Ishikawa (cell line): Measurements from ENCODE around the gene ABCB9.

Experiments used
- CEBPB ChIP-seq: IDR thresholded peaks from 2 replicates; pipeline ENCODE4 v1.6.1; 2012
- CREB1 ChIP-seq: IDR thresholded peaks from 2 replicates; pipeline ENCODE4 v1.6.1; 2012; ENCODE audit warnings: low read depth
- EGR1 ChIP-seq: IDR thresholded peaks from 2 replicates; pipeline ENCODE4 v1.6.1; 2012
- EP300 ChIP-seq: IDR thresholded peaks from 2 replicates; pipeline ENCODE4 v1.6.1; 2012; ENCODE audit warnings: borderline replicate concordance
- FOXM1 ChIP-seq: IDR thresholded peaks from 2 replicates; pipeline ENCODE4 v1.6.1; 2012; ENCODE audit warnings: low read depth, borderline replicate concordance
- MAX ChIP-seq: IDR thresholded peaks from 2 replicates; pipeline ENCODE4 v1.6.1; 2012
- NFIC ChIP-seq: IDR thresholded peaks from 2 replicates; pipeline ENCODE4 v1.6.1; 2012
- RAD21 ChIP-seq: IDR thresholded peaks from 2 replicates; pipeline ENCODE4 v1.6.1; 2012; ENCODE audit warnings: low read depth
- REST ChIP-seq: IDR thresholded peaks from 2 replicates; pipeline ENCODE4 v1.6.1; 2012; ENCODE audit warnings: low read depth, mild to moderate bottlenecking
- TAF1 ChIP-seq: IDR thresholded peaks from 2 replicates; pipeline ENCODE4 v1.6.1; 2012; ENCODE audit warnings: low read depth, mild to moderate bottlenecking
- TCF12 ChIP-seq: IDR thresholded peaks from 2 replicates; pipeline ENCODE4 v1.6.1; 2012; ENCODE audit warnings: low read depth
- TEAD4 ChIP-seq: IDR thresholded peaks from 2 replicates; pipeline ENCODE4 v1.6.1; 2012
- USF1 ChIP-seq: IDR thresholded peaks from 2 replicates; pipeline ENCODE4 v1.6.1; 2012
- YY1 ChIP-seq: IDR thresholded peaks from 2 replicates; pipeline ENCODE4 v1.6.1; 2012; ENCODE audit warnings: low read depth
- ZBTB7A ChIP-seq: IDR thresholded peaks from 2 replicates; pipeline ENCODE4 v1.6.1; 2012; ENCODE audit warnings: low read depth

The ABCB9 gene

GRCh38 chr12:122960193-122960569 lies 6.1 kb downstream of the ABCB9 start:
- TF ChIP-seq USF1, result no peak

- TF ChIP-seq EP300, result no peak
- no peak for TF ChIP-seq CEBPB
- TF ChIP-seq USF1, result no peak
- TF ChIP-seq FOXM1, result no peak
- TF ChIP-seq YY1, result no peak
- TF ChIP-seq TEAD4, result no peak
- TF ChIP-seq MAX, result no peak
- TF ChIP-seq CREB1, result no peak
- no peak for TF ChIP-seq TAF1
Measured at GRCh38 chr12:122959566-122960192, 6.6 kb downstream of the ABCB9 start.

GRCh38 chr12:122958198-122958888 lies 7.9 kb downstream of the ABCB9 start:
- TF ChIP-seq EGR1, result no peak
- no peak for TF ChIP-seq USF1
- no peak for TF ChIP-seq ZBTB7A
- TF ChIP-seq CREB1, result no peak
- no peak for TF ChIP-seq REST
- no peak for TF ChIP-seq TAF1
- no peak for TF ChIP-seq CEBPB
- no peak for TF ChIP-seq TEAD4
- TF ChIP-seq YY1, result no peak
- TF ChIP-seq TCF12, result no peak
- TF ChIP-seq FOXM1, result no peak
- TF ChIP-seq EP300, result no peak
- TF ChIP-seq NFIC, result no peak
- TF ChIP-seq RAD21, result no peak
- TF ChIP-seq MAX, result no peak

- TF ChIP-seq EGR1 (no peak), REST (peak; percentile 82), TAF1 (no peak), MAX (no peak), NFIC (no peak), RAD21 (no peak)
Measured at GRCh38 chr12:122956035-122956434, 10.2 kb downstream of the ABCB9 start.

- TF ChIP-seq CEBPB (no peak), RAD21 (no peak), YY1 (no peak), EGR1 (no peak), REST (no peak), EP300 (no peak), TEAD4 (no peak), CREB1 (no peak), ZBTB7A (no peak), TCF12 (no peak), NFIC (no peak), USF1 (no peak), TAF1 (no peak)
Measured at GRCh38 chr12:122955156-122955555, 11.1 kb downstream of the ABCB9 start.
